ENCODE measurements around the gene ISYNA1. TPM values are rescaled to one million over a fixed set of nuclear protein-coding genes. Genes with fewer than 3 reads are reported as not detected.

Gene ISYNA1
- total and polyA plus RNA-seq, 10 of the 15 experiments (the other 5 are each of a cell fraction or from before 2014, with no cell fraction given): 1.9 to 37.0 (median 9.1) TPM

DNA sequence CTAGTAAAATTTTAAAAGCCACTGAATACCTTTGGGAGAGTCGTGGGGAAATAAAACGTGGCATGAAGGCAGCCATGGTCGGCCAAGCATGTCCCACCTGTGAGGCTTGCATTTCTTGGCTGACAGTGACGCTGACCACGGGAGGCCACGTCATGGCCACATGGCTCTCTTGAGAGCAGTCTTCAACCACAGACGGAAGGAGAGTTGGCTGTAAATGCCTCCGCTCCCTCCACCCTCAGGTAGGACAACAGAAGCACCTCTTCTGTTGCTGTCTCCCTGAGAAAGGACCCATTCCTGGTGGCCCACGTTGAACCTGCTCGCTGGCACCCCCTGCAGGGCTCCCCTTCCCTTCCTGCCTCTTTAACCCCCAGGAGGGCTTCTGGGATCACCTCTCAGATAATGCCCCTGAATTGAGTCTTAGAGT lies 29.9 kb downstream of the ISYNA1 start (continued):
- TF ChIP-seq RCOR1 (conservative IDR thresholded peaks at IDR 0.05; ENCODE audit: low read depth, low read length) (0 out of 2 replicates have a peak, but pooled peaks have one; percentile 37), CBFB (IDR thresholded peaks at IDR 0.05; ENCODE audit: low read depth) (peak; percentile 65; the same call in 1 of the 2 replicates), POLR2AphosphoS5 (IDR thresholded peaks at IDR 0.05; ENCODE audit: low read length) (no peak), YY1 (IDR thresholded peaks at IDR 0.05; ENCODE audit: low read depth, low read length) (0 out of 2 replicates have a peak, but pooled peaks have one; percentile 29), CHD1 (IDR thresholded peaks at IDR 0.05; ENCODE audit: low read depth, low read length) (no peak), RBBP5 (conservative IDR thresholded peaks at IDR 0.05) (no peak), FOS (IDR thresholded peaks at IDR 0.05; ENCODE audit: borderline replicate concordance, extremely low read depth, insufficient read length) (no peak), SP1 (IDR thresholded peaks at IDR 0.05; ENCODE audit: low read depth, low read length) (peak; percentile 54), RAD21 (IDR thresholded peaks at IDR 0.05; ENCODE audit: insufficient read depth, low read depth, low read length) (peak; percentile 60), MEF2B (IDR thresholded peaks at IDR 0.05; ENCODE audit: partially characterized antibody, poor library complexity, severe bottlenecking) (peak; percentile 86), FOXK2 (IDR thresholded peaks at IDR 0.05) (no peak), MTA3 (IDR thresholded peaks at IDR 0.05; ENCODE audit: borderline replicate concordance, low read length) (no peak), BACH1 (IDR thresholded peaks at IDR 0.05; ENCODE audit: borderline replicate concordance) (peak; percentile 60; the same call in 1 of the 2 replicates), TBL1XR1 (IDR thresholded peaks at IDR 0.05; ENCODE audit: low read depth, low read length) (no peak), BCL11A (IDR thresholded peaks at IDR 0.05; ENCODE audit: low read depth, low read length) (peak; percentile 34; the same call in 1 of the 2 replicates), IKZF1 (conservative IDR thresholded peaks at IDR 0.05) (peak; percentile 71; the same call in 1 of the 2 replicates), POU2F2 (IDR thresholded peaks at IDR 0.05; ENCODE audit: borderline replicate concordance, low read depth, low read length) (peak; percentile 65; the same call in 1 of the 3 replicates), NFXL1 (IDR thresholded peaks at IDR 0.05; ENCODE audit: borderline replicate concordance) (no peak), FOXM1 (IDR thresholded peaks at IDR 0.05; ENCODE audit: low read depth, low read length) (no peak), RB1 (IDR thresholded peaks at IDR 0.05; ENCODE audit: borderline replicate concordance) (no peak), IKZF2 (IDR thresholded peaks at IDR 0.05) (peak; percentile 71 to 75; a peak in 3 of 4 replicates), POLR2A (IDR thresholded peaks at IDR 0.05; ENCODE audit: low read depth, low read length) (peak; percentile 68), ZNF217 (IDR thresholded peaks at IDR 0.05) (no peak), TARDBP (IDR thresholded peaks at IDR 0.05; ENCODE audit: borderline replicate concordance) (no peak), MTA2 (IDR thresholded peaks at IDR 0.05; ENCODE audit: low read depth) (peak; percentile 67)
- TF ChIP-seq, protein P1, sequence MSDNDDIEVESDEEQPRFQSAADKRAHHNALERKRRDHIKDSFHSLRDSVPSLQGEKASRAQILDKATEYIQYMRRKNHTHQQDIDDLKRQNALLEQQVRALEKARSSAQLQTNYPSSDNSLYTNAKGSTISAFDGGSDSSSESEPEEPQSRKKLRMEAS (IDR thresholded peaks at IDR 0.05; ENCODE audit: low read depth, low read length): peak; percentile 88
- TF ChIP-seq, protein P2, sequence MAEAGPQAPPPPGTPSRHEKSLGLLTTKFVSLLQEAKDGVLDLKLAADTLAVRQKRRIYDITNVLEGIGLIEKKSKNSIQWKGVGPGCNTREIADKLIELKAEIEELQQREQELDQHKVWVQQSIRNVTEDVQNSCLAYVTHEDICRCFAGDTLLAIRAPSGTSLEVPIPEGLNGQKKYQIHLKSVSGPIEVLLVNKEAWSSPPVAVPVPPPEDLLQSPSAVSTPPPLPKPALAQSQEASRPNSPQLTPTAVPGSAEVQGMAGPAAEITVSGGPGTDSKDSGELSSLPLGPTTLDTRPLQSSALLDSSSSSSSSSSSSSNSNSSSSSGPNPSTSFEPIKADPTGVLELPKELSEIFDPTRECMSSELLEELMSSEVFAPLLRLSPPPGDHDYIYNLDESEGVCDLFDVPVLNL (IDR thresholded peaks at IDR 0.05; ENCODE audit: low read depth, low read length): no peak
- TF ChIP-seq, protein P3, sequence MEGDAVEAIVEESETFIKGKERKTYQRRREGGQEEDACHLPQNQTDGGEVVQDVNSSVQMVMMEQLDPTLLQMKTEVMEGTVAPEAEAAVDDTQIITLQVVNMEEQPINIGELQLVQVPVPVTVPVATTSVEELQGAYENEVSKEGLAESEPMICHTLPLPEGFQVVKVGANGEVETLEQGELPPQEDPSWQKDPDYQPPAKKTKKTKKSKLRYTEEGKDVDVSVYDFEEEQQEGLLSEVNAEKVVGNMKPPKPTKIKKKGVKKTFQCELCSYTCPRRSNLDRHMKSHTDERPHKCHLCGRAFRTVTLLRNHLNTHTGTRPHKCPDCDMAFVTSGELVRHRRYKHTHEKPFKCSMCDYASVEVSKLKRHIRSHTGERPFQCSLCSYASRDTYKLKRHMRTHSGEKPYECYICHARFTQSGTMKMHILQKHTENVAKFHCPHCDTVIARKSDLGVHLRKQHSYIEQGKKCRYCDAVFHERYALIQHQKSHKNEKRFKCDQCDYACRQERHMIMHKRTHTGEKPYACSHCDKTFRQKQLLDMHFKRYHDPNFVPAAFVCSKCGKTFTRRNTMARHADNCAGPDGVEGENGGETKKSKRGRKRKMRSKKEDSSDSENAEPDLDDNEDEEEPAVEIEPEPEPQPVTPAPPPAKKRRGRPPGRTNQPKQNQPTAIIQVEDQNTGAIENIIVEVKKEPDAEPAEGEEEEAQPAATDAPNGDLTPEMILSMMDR (IDR thresholded peaks at IDR 0.05 in 2 of 3, conservative IDR thresholded peaks at IDR 0.05 in 1 of 3; ENCODE audit: control insufficient read depth in 2 of 3, extremely low read depth in 1 of 3, insufficient read depth in 1 of 3, low read depth in 3 of 3, low read length in 3 of 3): peak; percentile 56 to 60 (median 59)
- TF ChIP-seq, protein P4, sequence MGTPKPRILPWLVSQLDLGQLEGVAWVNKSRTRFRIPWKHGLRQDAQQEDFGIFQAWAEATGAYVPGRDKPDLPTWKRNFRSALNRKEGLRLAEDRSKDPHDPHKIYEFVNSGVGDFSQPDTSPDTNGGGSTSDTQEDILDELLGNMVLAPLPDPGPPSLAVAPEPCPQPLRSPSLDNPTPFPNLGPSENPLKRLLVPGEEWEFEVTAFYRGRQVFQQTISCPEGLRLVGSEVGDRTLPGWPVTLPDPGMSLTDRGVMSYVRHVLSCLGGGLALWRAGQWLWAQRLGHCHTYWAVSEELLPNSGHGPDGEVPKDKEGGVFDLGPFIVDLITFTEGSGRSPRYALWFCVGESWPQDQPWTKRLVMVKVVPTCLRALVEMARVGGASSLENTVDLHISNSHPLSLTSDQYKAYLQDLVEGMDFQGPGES (IDR thresholded peaks at IDR 0.05): no peak
- TF ChIP-seq, protein P5, sequence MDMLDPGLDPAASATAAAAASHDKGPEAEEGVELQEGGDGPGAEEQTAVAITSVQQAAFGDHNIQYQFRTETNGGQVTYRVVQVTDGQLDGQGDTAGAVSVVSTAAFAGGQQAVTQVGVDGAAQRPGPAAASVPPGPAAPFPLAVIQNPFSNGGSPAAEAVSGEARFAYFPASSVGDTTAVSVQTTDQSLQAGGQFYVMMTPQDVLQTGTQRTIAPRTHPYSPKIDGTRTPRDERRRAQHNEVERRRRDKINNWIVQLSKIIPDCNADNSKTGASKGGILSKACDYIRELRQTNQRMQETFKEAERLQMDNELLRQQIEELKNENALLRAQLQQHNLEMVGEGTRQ (IDR thresholded peaks at IDR 0.05; ENCODE audit: borderline replicate concordance, low read depth, low read length): peak; percentile 59
